WTC11 (cell line): Measurements from ENCODE around the gene YIF1A. TPM values are rescaled to one million over a fixed set of nuclear protein-coding genes. Genes with fewer than 3 reads are reported as not detected.
A peak's percentile ranks its signal among the peaks of the same experiment; 100 is the strongest.

ENCODE experiments used
- ATAC-seq: fragments of 200-7000 bp; cut with Tn5 transposase; 2 replicates; pipeline ENCODE4 v1.10.0; 2021; ENCODE audit warnings: mild to moderate bottlenecking, moderate library complexity
- CTCF ChIA-PET: fragments of 300-600 bp; sonication (Branson Sonifier 250); formaldehyde crosslinking; loops from one replicate; lab custom pipeline; 2021; ENCODE audit warnings: antibody characterized with exemption; lab: Charles Lee
- POLR2A ChIA-PET: fragments of 350-600 bp; sonication (Branson Sonifier 250); formaldehyde crosslinking; loops from one replicate; lab custom pipeline; 2021; ENCODE audit warnings: antibody characterized with exemption; lab: Charles Lee
- DNase-seq: peaks from one replicate; pipeline ENCODE4 v3.0.0; 2021; ENCODE audit warnings: low spot score
- H3K27ac Mint-ChIP-seq: 2 replicates; pipeline ENCODE4 v1.8.0; 2021; ENCODE audit warnings: mixed read lengths
- H3K27me3 Mint-ChIP-seq: 2 replicates; pipeline ENCODE4 v1.8.0; 2021; ENCODE audit warnings: low read depth, mild to moderate bottlenecking, moderate library complexity, mixed read lengths
- H3K36me3 Mint-ChIP-seq: 2 replicates; pipeline ENCODE4 v1.8.0; 2021; ENCODE audit warnings: mixed read lengths
- H3K4me1 Mint-ChIP-seq: 2 replicates; pipeline ENCODE4 v1.8.0; 2022; ENCODE audit warnings: mixed read lengths
- H3K4me3 Mint-ChIP-seq: 2 replicates; pipeline ENCODE4 v1.8.0; 2021; ENCODE audit warnings: mild to moderate bottlenecking, moderate library complexity, mixed read lengths
- H3K9me3 Mint-ChIP-seq: 2 replicates; pipeline ENCODE4 v1.8.0; 2021; ENCODE audit warnings: mixed read lengths
- E2F4 ChIP-seq: sonication (generic); formaldehyde crosslinking; IDR thresholded peaks from 2 replicates; pipeline ENCODE4 v1.8.1; 2022; ENCODE audit warnings: low read depth, mild to moderate bottlenecking, moderate library complexity, missing genetic modification reagents, borderline replicate concordance
- FOXP4 ChIP-seq: sonication (generic); formaldehyde crosslinking; IDR thresholded peaks from 2 replicates; pipeline ENCODE4 v1.8.0; 2022; ENCODE audit warnings: mild to moderate bottlenecking, missing genetic modification reagents
- JUN ChIP-seq: sonication (generic); formaldehyde crosslinking; IDR thresholded peaks from 2 replicates; pipeline ENCODE4 v1.8.0; 2023; ENCODE audit warnings: mild to moderate bottlenecking, missing genetic modification reagents
- MAX ChIP-seq: sonication (generic); formaldehyde crosslinking; IDR thresholded peaks from 2 replicates; pipeline ENCODE4 v1.8.0; 2022; ENCODE audit warnings: mild to moderate bottlenecking, missing genetic modification reagents
- MXD4 ChIP-seq: fragments of 250-450 bp; sonication (Bioruptor Pico); IDR thresholded peaks from 2 replicates; pipeline ENCODE4 v1.8.0; 2021; ENCODE audit warnings: mild to moderate bottlenecking, moderate library complexity, borderline replicate concordance
- MYBL2 ChIP-seq: sonication (generic); formaldehyde crosslinking; IDR thresholded peaks from 2 replicates; pipeline ENCODE4 v1.8.1; 2023; ENCODE audit warnings: mild to moderate bottlenecking, moderate library complexity, missing genetic modification reagents
- NFATC4 ChIP-seq: fragments of 250-450 bp; sonication (Bioruptor Pico); IDR thresholded peaks from 2 replicates; pipeline ENCODE4 v1.9.0; 2021; ENCODE audit warnings: mild to moderate bottlenecking
- PRDM15 ChIP-seq: sonication (generic); formaldehyde crosslinking; IDR thresholded peaks from 2 replicates; pipeline ENCODE4 v1.8.0; 2022; ENCODE audit warnings: missing genetic modification reagents
- SMAD4 ChIP-seq: sonication (generic); formaldehyde crosslinking; IDR thresholded peaks from 2 replicates; pipeline ENCODE4 v1.8.0; 2022; ENCODE audit warnings: mild to moderate bottlenecking, missing genetic modification reagents
- ZNF232 ChIP-seq: sonication (generic); formaldehyde crosslinking; IDR thresholded peaks from 2 replicates; pipeline ENCODE4 v1.8.0; 2022; ENCODE audit warnings: mild to moderate bottlenecking, missing genetic modification reagents
- ZNF263 ChIP-seq: sonication (generic); formaldehyde crosslinking; IDR thresholded peaks from 2 replicates; pipeline ENCODE4 v1.8.1; 2022; ENCODE audit warnings: low read depth, mild to moderate bottlenecking, moderate library complexity, missing genetic modification reagents
- total RNA-seq: library from RNA; stranded (reverse); gene quantifications from 3 replicates; pipeline ENCODE4 v1.2.3, GENCODE V29; 2021

YIF1A gene
- total RNA-seq, 1 experiment from 2014 or later = 86.9 TPM

DNA sequence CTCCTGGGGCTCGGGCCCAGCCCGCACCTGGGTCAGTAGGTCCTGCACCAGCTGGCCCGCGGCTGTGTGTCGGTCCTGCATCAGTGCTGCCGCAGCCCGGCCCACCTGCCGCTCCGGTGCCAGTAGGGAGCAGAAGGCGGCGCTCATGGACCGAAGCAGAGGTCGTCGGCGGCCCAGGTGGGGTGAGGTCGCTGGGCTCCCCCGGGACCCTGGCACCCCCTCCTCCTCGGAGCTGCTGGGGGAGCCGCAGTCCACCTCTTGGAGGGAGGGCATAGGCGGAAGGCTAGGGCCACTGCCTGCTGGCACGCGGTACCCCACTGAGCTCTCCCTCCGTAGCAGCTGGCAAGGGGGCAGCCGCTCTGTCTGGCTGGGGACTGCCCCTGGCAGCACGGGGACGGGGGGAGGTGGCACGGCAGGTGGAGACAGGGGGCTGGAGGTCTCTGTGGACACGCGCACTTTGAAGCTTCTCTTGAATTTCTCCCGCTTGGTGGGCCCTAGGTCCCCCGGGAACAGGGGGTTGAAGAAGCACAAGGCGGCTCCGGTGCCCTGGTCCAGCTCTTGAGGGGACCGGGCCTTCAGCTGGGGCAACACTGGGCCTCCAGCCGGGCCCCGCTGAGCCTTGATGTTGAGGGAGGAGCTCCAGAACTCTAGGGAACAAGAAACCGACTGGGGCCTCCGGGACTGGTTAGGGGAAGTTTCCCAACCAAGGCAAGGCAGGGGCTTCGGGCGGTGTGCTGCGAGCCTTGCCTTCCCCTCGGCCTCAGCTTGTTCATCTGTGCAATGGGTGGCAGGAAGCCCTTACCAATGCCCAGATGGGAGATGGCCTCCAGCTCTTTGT lies 45.9 kb upstream of the YIF1A start:
- CTCF ChIA-PET = interaction anchor here (1.1 to 8.7 kb wide), 10 partner anchors 13 to 290 kb away, joined by 3 to 319 read pairs (median 6); partner anchors contain the start of genes CD248, RAB1B and YIF1A
- H3K4me1 Mint-ChIP-seq = peaks cover 16% of the 10 kb centered on the region
- peak overlapping the region; percentile 50 for H3K4me3 Mint-ChIP-seq
- no peaks in the 10 kb centered on the region for H3K36me3 Mint-ChIP-seq
- no peak overlapping the region for H3K27ac Mint-ChIP-seq
- no peaks in the 10 kb centered on the region for H3K27me3 Mint-ChIP-seq
- no peak for DNase-seq
- H3K9me3 Mint-ChIP-seq = no peaks in the 10 kb centered on the region
- no peak for ATAC-seq
- POLR2A ChIA-PET = interaction anchor here (0.8 to 2.5 kb wide), 4 partner anchors 13 to 23 kb away, joined by 3 to 20 read pairs (median 8); no protein-coding TSS in a partner anchor
- no peak for TF ChIP-seq PRDM15 (CRISPR knock-in tag)
- TF ChIP-seq ZNF263 (CRISPR knock-in tag) = no peak
- no peak for TF ChIP-seq FOXP4
- TF ChIP-seq MXD4 = no peak
- TF ChIP-seq NFATC4 (CRISPR knock-in tag) = no peak
- no peak for TF ChIP-seq SMAD4 (CRISPR knock-in tag)
- TF ChIP-seq MYBL2 (CRISPR knock-in tag) = no peak
- no peak for TF ChIP-seq ZNF232

GRCh38 chr11:66333896-66334604 lies 45.1 kb upstream of the YIF1A start:
- POLR2A ChIA-PET = interaction anchor here (0.8 to 2.5 kb wide), 4 partner anchors 16 to 23 kb away, joined by 5 to 20 read pairs (median 8); partner anchors contain the start of gene CD248
- Mint-ChIP-seq H3K36me3 (no peaks in the 10 kb centered on the region), H3K4me1 (peaks cover 16% of the 10 kb centered on the region), H3K27me3 (no peaks in the 10 kb centered on the region), H3K4me3 (no peak overlapping the region), H3K27ac (no peak overlapping the region), H3K9me3 (no peaks in the 10 kb centered on the region)
- DNase-seq (no peak), ATAC-seq (no peak)
- no peak for TF ChIP-seq PRDM15 (CRISPR knock-in tag)
- no peak for TF ChIP-seq E2F4
- TF ChIP-seq ZNF263 (CRISPR knock-in tag) = no peak
- TF ChIP-seq MXD4 = no peak
- TF ChIP-seq MAX (CRISPR knock-in tag) = no peak
- no peak for TF ChIP-seq JUN
- CTCF ChIA-PET = interaction anchor here (0.6 to 8.7 kb wide), 7 partner anchors 12 to 55 kb away, joined by 3 to 319 read pairs (median 7); partner anchors contain the start of gene CD248
